Measurements from ENCODE around the gene ACOXL. TPM values are rescaled to one million over a fixed set of nuclear protein-coding genes. Genes with fewer than 3 reads are reported as not detected.

The ACOXL gene
- total and polyA plus RNA-seq, 3 donors from 2014 or later: 4.9 to 7.9 (median 5.3) TPM

DNA sequence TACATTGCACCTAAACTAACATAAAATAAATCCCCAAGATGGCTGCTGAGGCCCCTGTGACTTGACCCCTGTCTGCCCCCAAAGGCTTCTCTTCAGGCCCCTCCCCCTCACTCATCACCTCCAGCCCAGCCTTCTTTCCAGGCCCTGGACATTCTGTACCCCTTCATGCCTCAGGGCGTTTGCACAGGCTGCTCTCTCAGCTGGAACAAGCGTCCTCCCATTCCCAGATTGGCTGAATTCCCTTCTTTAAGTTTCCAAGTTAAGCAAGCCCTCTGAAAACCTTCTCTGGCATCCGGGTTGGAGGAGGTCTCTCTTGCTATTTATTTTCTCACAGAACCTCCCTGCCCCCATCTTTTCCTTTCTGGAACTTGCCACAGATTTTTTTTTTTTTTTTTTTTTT lies 223.2 kb downstream of the ACOXL start:
- no peaks in the 10 kb centered on the region for H3K9me3 ChIP-seq
- no peak for TF ChIP-seq POLR2A (IDR thresholded peaks at IDR 0.05)
- TF ChIP-seq, protein P1, sequence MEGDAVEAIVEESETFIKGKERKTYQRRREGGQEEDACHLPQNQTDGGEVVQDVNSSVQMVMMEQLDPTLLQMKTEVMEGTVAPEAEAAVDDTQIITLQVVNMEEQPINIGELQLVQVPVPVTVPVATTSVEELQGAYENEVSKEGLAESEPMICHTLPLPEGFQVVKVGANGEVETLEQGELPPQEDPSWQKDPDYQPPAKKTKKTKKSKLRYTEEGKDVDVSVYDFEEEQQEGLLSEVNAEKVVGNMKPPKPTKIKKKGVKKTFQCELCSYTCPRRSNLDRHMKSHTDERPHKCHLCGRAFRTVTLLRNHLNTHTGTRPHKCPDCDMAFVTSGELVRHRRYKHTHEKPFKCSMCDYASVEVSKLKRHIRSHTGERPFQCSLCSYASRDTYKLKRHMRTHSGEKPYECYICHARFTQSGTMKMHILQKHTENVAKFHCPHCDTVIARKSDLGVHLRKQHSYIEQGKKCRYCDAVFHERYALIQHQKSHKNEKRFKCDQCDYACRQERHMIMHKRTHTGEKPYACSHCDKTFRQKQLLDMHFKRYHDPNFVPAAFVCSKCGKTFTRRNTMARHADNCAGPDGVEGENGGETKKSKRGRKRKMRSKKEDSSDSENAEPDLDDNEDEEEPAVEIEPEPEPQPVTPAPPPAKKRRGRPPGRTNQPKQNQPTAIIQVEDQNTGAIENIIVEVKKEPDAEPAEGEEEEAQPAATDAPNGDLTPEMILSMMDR (IDR thresholded peaks at IDR 0.05): no peak
- H3K27ac ChIP-seq: no peak overlapping the region
- intact Hi-C loops (cut with DNase I; ENCODE audit: low total_unique reads): no loop called here
- no peaks in the 10 kb centered on the region for H3K27me3 ChIP-seq
- no peaks in the 10 kb centered on the region for H3K4me1 ChIP-seq
- WGBS, 2 donors: 60 to 61% methylated on average over 3 of the region's 3 CpGs
- DNase-seq: no peak
- no peak overlapping the region for H3K4me3 ChIP-seq
- no peaks in the 10 kb centered on the region for H3K36me3 ChIP-seq (ENCODE audit: low read depth, missing control alignments)

DNA sequence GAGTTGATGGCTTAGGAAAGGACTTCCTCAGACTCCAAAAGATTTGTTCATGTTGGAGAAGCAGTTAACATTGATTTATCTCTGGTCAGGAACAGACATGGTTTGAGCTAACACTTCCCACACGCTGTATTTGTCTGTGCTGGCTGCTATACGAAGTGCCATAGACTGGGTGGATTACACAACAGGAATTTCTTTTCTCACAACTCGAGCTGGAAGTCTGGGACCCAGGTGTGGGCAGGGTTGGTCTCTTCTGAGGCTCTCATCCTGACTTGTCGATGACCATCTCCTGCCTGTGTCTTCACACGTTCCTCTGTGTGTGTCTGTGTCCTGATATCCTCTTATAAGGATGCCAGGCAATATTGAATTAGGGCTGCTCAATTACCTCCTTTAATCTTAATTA lies 224.9 kb downstream of the ACOXL start:
- Histone ChIP-seq H3K27me3 (no peaks in the 10 kb centered on the region), H3K4me3 (no peak overlapping the region), H3K36me3 (ENCODE audit: low read depth, missing control alignments) (no peaks in the 10 kb centered on the region), H3K9me3 (no peaks in the 10 kb centered on the region), H3K4me1 (no peaks in the 10 kb centered on the region), H3K27ac (no peak overlapping the region)
- TF ChIP-seq, protein P1 (IDR thresholded peaks at IDR 0.05): no peak
- TF ChIP-seq POLR2A (IDR thresholded peaks at IDR 0.05): no peak
- WGBS, 2 donors: 82 to 85% methylated on average over 5 of the region's 5 CpGs
- no peak for DNase-seq
- intact Hi-C loops (cut with DNase I; ENCODE audit: low total_unique reads): no loop called here

DNA sequence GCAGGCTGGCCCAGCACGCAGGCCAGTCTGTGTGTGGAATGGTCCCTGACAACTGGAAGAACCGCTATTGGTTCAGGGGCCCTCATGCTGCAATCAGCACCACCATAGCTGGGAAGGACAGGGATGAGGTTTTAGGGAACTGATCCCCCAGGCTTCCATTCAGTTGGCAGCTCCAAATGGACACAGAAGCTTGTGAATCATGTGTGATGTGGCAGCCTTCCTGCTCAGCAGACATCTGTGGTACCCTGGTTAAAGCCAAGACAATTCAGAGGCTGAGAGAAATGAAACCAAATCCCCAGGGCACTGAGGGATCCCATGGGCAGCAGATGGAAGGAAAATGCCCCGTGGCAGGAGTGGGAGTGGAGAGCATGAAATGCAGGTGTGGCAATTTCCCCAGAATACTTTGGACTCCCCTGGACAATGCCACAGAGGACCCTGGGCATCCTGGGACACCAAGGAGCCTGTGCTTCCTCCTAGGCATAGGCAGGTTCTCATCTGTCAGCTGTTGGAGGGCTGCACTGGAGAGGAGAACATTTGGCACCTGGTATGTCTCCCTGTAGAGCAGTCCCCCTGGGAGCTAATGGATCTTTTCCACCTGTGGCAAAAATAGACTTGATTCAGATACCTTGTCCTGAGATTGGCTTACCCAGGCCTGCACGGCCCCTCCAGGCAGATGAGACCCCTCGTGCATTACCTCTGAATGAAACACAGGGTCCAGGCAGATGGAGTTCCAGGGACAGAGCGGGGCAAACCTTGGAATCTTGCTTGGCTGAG lies 226.2 kb downstream of the ACOXL start:
- no peaks in the 10 kb centered on the region for H3K9me3 ChIP-seq
- no peak overlapping the region for H3K27ac ChIP-seq
- WGBS, 2 donors: 96% methylated on average over 6 of the region's 6 CpGs
- H3K4me1 ChIP-seq: no peaks in the 10 kb centered on the region
- H3K36me3 ChIP-seq (ENCODE audit: low read depth, missing control alignments): no peaks in the 10 kb centered on the region
- no peak overlapping the region for H3K4me3 ChIP-seq
- intact Hi-C loops (cut with DNase I; ENCODE audit: low total_unique reads): no loop called here
- TF ChIP-seq POLR2A (IDR thresholded peaks at IDR 0.05): no peak
- H3K27me3 ChIP-seq: no peaks in the 10 kb centered on the region
- no peak for DNase-seq

DNA sequence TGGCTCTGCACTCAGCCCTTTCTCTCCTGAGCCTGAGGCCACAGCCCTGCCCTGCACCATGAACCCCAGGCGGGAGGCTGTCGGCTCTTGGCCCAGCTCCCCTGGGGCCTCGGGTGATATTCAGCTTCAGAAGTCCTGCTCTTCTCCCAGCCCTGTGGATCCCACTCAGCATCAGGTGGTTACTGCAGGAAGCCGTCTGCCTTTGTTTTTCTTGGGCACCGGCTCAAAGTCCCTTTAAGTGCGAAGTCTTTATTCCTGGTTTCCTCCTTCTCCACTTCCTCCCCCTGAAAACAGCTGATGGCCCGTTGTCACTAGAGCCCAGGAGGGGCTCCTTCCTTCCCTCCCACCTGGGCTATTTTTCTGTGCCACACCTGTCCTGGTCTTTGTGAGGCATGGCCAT lies 226.8 kb downstream of the ACOXL start:
- no peak for TF ChIP-seq POLR2A (IDR thresholded peaks at IDR 0.05)
- TF ChIP-seq, protein P1 (IDR thresholded peaks at IDR 0.05): no peak
- DNase-seq: no peak
- H3K4me1 ChIP-seq: no peaks in the 10 kb centered on the region
- no peak overlapping the region for H3K4me3 ChIP-seq
- H3K36me3 ChIP-seq (ENCODE audit: low read depth, missing control alignments): no peaks in the 10 kb centered on the region
- no peaks in the 10 kb centered on the region for H3K27me3 ChIP-seq
- intact Hi-C loops (cut with DNase I; ENCODE audit: low total_unique reads): no loop called here
- no peaks in the 10 kb centered on the region for H3K9me3 ChIP-seq
- WGBS, 2 donors: 76 to 89% methylated on average over 7 of the region's 7 CpGs
- H3K27ac ChIP-seq: no peak overlapping the region

DNA sequence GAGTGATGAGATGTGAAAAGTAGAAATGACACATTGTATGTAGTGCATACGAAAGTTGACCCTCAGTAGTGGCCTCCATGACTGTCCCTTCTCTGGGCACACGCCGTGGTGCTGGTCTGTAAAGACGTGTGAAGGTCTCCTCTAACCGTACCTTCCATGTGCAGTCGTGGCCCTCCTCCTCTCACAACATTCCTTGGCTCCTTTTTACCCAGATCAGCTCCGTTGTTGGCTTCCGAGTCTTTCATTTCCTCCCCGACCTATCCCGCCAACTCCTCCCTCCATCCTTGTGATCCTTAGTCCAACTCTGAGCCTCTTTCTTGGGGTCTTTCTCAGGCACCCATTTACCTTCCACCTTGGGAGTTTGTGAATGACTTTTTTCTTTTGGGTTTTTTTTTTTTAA lies 227.9 kb downstream of the ACOXL start:
- DNase-seq: no peak
- no peaks in the 10 kb centered on the region for H3K27me3 ChIP-seq
- H3K27ac ChIP-seq: no peak overlapping the region
- no peak overlapping the region for H3K4me3 ChIP-seq
- intact Hi-C loops (cut with DNase I; ENCODE audit: low total_unique reads): no loop called here
- TF ChIP-seq POLR2A (IDR thresholded peaks at IDR 0.05): no peak
- TF ChIP-seq, protein P1 (IDR thresholded peaks at IDR 0.05): no peak
- no peaks in the 10 kb centered on the region for H3K9me3 ChIP-seq
- 73 to 80% methylated on average over 10 of the region's 10 CpGs for WGBS, 2 donors
- H3K36me3 ChIP-seq (ENCODE audit: low read depth, missing control alignments): no peaks in the 10 kb centered on the region
- H3K4me1 ChIP-seq: no peaks in the 10 kb centered on the region

All from testis (tissue), 3 donors.